SIG-M5 treated with dmso at 0.1 percent for 504 hours (cell line): Measurements from ENCODE around the gene SNCB.

Experiments used
- DNase-seq: peaks from one replicate; lab custom pipeline; 2025; ENCODE audit not compliant: unreplicated experiment; lab: John Stamatoyannopoulos, UW

SNCB gene

GRCh38 chr5:176660860-176661641 lies 30.7 kb upstream of the SNCB start:
- DNase-seq = peak; percentile 70

GRCh38 chr5:176660530-176660859 lies 30.2 kb upstream of the SNCB start:
- no peak for DNase-seq

DNA sequence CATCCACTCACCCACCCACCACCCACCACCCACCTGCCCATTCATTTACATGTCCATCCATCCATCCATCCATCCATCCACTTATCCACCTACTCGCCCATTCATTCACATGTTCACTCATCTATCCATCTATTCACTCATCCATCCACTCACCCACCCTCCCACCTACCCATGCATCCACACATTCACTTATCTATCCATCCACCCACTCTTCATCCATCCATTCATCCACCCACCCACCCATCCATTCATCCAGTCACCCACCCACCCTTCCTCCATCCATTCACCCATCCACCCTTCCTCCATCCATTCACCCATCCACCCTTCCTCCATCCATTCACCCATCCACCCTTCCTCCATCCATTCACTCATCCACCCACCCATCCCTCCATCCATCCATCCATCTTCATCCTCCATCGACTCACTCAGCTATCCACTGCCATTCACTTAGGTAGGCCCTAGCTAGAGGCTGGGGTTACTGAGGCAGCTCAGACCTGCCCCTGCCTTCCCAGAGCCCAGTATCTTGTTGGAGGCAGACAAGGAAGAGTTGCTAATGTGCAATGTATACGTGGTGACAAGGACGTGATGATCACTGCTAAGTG lies 29.6 kb upstream of the SNCB start:
- DNase-seq = no peak

- DNase-seq = no peak
Measured at GRCh38 chr5:176659512-176659839, 29.1 kb upstream of the SNCB start.

DNA sequence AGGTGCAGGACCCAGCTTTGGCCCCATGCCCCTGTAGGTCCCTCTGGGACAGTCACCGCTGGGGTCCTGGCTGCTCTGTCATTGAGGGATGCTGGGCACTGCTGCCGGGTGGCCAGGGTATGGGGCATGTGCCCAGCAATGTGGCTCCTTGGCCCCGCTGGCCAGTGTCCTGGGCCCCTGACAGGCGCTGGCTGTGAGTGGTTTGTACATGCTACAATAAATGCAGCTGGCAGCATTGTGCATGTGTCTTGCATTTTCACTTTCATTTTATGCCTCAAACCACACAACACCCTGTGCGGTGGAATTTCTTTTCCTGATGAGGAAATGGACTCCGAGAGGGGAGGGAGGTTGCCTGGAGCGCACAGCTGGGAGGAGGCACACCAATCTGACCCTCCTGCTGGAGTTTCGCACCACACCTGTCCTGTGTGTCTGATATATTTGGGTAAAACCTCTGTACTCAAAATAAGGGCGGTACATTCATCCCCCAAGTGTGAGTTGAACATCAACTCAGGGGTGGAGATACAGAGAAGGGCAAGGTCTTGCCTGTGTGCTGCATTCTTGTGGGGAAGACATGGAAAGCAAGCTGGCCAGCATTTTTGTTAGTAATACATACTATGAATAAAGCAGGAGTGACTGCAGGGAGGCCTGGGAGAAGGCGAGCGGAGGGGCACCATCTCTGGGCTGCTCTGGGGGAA lies 28.6 kb upstream of the SNCB start:
- peak; percentile 30 for DNase-seq

- peak; percentile 74 for DNase-seq
Measured at GRCh38 chr5:176658007-176658599, 27.8 kb upstream of the SNCB start.

DNA sequence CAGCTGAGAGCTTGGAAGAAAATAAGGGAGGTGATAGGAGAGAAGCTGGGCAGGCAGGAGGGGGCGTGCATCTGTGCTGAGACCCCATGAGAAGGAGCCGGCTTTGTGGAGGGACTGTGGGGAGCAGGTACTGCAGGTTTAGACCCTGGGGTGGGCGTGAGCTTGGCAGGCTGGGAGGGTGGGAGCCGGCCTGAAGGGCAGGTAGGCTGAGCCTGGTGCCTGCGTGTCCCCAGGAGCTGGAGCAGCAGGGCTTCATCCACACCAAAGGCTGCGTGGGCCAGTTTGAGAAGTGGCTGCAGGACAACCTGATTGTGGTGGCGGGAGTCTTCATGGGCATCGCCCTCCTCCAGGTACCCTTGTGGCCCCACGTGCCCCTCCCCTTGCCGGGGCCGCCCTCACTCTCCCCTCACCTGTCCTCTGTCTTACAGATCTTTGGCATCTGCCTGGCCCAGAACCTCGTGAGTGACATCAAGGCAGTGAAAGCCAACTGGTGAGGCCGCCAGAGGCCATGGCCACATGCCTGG lies 26.2 kb upstream of the SNCB start:
- no peak for DNase-seq

DNA sequence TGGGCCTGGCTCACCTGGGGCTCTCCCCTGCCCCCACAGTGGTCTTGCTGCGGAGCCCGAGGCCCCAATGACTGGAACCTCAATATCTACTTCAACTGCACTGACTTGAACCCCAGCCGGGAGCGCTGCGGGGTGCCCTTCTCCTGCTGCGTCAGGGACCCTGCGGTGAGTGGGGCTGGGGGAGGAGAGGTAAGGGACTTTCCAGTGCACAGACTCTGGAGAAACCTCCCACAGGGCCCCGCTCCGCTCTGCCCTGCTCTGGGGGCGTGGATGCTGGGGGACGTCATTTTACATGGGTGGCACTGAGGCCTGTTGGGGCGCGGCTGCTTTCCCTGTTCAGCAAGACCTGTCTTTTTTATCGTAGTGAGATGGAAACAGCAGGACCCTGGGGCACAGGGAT lies 24.5 kb upstream of the SNCB start:
- no peak for DNase-seq

DNA sequence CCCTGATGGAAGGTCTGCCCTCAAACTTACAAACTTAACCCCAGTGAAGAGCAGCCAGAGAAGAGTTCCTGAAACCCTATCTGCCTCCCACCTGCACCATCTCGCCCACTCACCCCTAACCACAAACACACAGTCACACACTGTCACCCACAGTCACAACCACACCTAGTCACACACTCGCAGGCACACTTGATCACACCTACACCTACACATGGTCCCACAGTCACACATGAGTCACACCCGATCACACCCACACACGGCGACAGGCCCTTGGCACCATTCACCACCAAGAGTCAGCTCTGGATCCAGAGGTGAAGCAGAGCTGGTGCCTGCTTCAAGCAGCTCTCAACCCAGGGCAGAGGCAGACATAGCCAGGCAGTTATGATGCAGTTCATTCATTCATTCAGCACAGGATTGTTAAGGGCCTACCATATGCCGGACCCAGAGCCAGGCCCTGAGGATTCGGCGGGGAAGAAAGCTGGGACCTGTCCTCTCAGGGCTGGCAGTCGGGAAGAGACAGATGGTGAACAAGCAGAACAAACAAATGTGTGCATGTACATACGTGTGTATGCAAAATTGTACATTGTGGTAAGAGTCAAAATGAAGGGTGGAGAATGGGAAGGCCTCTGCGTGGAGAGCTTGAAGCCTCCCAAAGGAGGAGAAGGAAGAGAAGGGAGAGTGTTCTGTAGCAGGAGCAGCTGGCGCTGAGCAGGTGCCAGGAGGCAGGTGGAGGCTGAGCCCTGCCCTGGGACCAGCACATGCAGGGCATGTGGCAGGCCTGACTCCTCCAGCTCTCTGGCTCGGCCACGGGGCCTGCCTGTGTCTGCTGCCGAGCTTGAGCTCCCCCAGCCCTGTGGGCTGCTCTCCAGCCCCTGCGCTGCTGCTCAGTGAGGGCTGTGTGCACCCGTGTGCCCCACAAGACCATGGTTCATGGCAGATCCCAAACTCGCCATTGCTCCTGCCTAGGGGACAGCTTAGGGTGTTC lies 23.4 kb upstream of the SNCB start:
- no peak for DNase-seq

- no peak for DNase-seq
Measured at GRCh38 chr5:176652136-176652535, 21.8 kb upstream of the SNCB start.

DNA sequence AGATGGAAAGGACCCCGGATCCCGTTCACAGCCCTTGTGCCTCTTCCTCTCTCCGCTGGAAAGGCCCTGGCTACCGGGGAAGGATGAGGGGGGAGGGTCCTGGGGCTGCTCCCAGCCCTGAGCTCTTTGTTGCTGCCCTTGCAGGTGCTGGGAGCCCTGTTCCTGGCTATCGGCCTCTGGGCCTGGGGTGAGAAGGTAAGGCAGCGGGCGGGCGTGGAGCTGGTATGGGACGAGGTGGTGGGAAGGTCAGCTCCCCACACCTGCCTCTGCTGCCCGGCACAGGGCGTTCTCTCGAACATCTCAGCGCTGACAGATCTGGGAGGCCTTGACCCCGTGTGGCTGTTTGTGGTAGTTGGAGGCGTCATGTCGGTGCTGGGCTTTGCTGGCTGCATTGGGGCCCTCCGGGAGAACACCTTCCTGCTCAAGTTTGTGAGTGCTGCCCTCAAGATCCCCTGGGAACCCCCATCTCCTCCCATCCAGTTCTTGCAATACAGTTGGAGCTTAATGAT lies 21.2 kb upstream of the SNCB start:
- DNase-seq = no peak

- no peak for DNase-seq
Measured at GRCh38 chr5:176650354-176650884, 20.1 kb upstream of the SNCB start.

DNA sequence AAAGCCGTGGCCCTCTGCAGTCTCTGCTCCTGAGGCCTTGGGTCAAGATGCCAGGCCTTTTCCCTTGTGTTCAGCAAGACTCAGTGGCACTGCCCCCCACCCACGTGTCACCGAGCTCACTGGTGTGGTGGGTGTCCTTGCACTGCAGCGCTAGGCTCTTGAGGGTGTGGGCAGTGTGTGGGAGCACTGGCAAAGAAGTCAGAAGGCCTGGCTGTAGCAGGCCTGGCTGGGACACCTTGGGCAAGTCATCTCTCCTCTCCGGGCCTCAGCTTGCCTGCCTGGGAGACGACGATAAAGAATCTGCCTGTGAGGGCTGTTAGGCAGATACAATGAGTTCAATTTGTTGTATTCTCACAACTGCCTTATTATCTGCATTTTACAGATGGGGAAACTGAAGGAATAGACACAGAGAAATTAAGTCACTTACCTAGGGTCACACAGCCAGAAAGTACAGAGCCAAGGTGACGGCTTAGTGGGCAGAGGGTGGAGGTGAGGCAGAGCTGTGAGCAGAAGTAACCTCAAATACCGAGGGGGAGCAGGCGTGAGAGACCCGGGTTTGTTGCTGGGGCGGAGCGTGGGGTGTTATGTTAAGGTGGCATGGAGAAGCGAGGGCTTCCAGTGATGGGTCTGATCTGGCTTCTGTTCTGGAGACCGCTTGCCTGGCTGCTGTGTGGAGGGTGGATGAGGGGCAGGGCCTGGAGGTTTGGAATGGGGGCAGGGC lies 18.3 kb upstream of the SNCB start:
- no peak for DNase-seq

DNA sequence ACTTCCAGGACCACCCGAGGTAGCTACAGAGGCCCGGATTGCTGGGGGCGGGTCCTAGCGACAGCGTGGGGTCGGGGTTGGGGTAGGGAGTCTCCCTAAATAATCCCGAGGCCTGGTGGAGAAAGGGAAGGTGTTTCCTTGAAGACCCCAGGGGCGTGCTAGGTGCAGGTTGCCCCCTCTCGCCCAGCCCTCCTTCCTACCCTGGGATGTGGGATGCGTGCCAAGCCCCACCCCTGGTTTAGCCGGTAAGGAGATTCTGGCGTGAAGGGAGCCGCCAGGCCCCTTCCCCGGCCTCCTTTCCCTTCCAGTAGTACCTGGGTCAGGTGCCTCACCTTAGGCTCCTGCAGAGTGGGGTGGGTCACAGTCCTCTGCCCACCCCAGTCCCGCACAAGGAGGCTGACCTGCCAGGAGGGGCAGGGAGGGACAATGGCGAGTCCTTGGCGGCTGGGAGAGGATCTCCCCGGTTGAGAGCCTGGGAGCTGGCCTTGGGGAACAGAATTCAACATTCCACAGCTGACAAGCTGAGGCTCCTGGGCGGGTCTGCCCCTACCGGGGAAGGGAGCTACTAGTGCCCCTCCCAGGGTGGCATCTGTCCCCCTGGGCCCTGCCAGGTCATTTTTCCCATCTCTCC lies 17.6 kb upstream of the SNCB start:
- no peak for DNase-seq

DNA sequence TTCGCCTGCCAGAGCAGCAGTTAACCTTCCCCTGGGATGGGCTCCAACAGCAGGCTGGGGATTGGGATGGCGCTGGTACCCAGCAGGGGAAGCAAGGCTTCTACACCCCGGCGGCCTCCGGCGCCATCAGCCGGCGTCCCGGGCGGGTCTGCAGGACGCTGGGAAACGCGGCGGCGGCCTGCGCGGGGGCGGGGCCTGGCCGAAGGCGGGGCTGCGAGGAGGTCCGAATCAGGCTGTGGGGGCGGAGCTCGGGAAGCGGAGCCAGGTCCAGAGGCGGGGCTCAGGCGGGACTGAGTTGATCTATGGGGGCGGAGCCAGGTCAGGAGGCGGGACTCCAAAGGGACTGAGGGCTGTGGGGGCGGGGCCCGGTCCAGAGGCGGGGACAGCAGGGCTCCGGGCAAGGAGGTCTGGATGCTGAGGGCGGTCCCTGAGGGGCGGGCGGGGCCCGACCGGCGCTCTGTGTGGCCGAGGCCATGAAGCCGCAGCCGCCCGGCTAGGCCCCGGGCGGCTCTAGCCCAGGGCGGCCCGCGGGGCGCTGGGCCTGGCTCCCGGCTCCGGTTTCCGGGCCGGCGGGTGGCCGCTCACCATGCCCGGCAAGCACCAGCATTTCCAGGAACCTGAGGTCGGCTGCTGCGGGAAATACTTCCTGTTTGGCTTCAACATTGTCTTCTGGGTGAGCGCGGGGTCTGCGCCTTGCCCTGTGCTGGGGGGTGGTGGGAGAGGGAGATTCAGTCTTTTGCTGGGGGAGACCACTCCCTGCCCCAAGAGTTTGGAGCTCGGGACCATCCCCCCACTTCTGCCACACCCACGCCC lies 16.9 kb upstream of the SNCB start, which contains the start of gene TSPAN17:
Gene TSPAN17 (plus strand): TSS at position 455 of the 813 bp plus-strand sequence. CDS start 132 bp downstream, at position 587.
- DNase-seq = peak; percentile 97

- DNase-seq = no peak
Measured at GRCh38 chr5:176646707-176647029, 16.3 kb upstream of the SNCB start.

DNA sequence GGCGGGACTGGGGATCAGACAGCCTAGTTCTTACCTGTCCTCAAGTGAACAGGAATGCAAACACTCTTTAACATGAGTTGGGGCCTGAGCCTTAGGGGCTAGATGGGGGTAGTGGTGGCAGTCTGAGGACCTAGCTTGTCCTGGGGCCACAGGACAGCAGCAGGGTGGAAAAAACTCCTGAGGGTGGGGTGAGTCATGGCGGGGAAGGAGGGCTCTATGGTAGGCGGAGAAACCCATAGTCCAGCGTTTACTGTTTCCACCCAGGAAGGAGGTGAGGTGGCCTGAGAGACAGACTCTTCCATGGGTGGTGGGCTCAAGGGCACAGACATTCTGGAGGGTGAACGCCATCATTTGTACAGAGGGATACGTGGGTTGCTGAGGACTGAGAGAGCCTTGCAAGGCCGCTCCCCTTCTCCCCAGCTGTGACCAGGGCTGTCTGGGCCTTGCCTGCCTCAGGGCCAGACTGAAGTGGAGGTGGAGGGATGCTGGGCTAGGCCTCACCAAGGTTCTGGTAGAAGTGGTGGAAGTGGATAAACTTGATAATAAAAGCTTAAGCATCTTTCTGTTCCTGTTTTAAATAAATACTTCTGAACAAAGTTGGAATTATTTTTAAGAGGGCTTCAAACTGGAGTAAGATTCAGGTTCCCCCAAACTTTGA lies 15.8 kb upstream of the SNCB start:
- DNase-seq = no peak
